Measurements from ENCODE around the gene FBXL16.

Gene FBXL16

GRCh38 chr16:660459-661183, 45.0 kb downstream of the FBXL16 start:
- Histone ChIP-seq H3K9ac (ENCODE audit: low read length) (no peak overlapping the region), H3K4me3 (ENCODE audit: low read length) (no peak overlapping the region), H3K4me1 (ENCODE audit: low read length) (peaks cover 3% of the 10 kb centered on the region; the same call in 1 of the 2 replicates), H3K79me2 (ENCODE audit: low read length) (no peaks in the 10 kb centered on the region), H3K36me3 (replicated peaks; ENCODE audit: low read depth, low read length) (peaks cover 4% of the 10 kb centered on the region), H4K20me1 (ENCODE audit: insufficient read depth, low read length) (no peaks in the 10 kb centered on the region), H3K4me2 (ENCODE audit: low read length) (0 out of 2 replicates have a peak overlapping the region, but pooled peaks have one; percentile 12), H3K27me3 (ENCODE audit: low read depth, low read length) (no peaks in the 10 kb centered on the region), H3K27ac (ENCODE audit: low read length) (no peak overlapping the region), H2AFZ (ENCODE audit: low read depth, low read length) (no peak overlapping the region), H3K9me3 (ENCODE audit: insufficient read depth, low read length) (no peaks in the 10 kb centered on the region)
- TF ChIP-seq CTCF (IDR thresholded peaks at IDR 0.05; ENCODE audit: low read depth, low read length) (peak; percentile 25), EZH2phosphoT487 (IDR thresholded peaks at IDR 0.05; ENCODE audit: low read depth) (no peak)

GRCh38 chr16:660132-660458, 45.5 kb downstream of the FBXL16 start:
- TF ChIP-seq EZH2phosphoT487 (IDR thresholded peaks at IDR 0.05; ENCODE audit: low read depth) (no peak), CTCF (IDR thresholded peaks at IDR 0.05; ENCODE audit: low read depth, low read length) (no peak)
- no peaks in the 10 kb centered on the region for H4K20me1 ChIP-seq (ENCODE audit: insufficient read depth, low read length)
- H3K79me2 ChIP-seq (ENCODE audit: low read length) = no peaks in the 10 kb centered on the region
- H2AFZ ChIP-seq (ENCODE audit: low read depth, low read length) = no peak overlapping the region
- no peaks in the 10 kb centered on the region for H3K27me3 ChIP-seq (ENCODE audit: low read depth, low read length)
- H3K4me2 ChIP-seq (ENCODE audit: low read length) = no peak overlapping the region
- H3K36me3 ChIP-seq (replicated peaks; ENCODE audit: low read depth, low read length) = peaks cover 4% of the 10 kb centered on the region
- no peak overlapping the region for H3K4me3 ChIP-seq (ENCODE audit: low read length)
- no peak overlapping the region for H3K9ac ChIP-seq (ENCODE audit: low read length)
- H3K9me3 ChIP-seq (ENCODE audit: insufficient read depth, low read length) = no peaks in the 10 kb centered on the region
- peaks cover 3% of the 10 kb centered on the region; the same call in 1 of the 2 replicates for H3K4me1 ChIP-seq (ENCODE audit: low read length)
- H3K27ac ChIP-seq (ENCODE audit: low read length) = no peak overlapping the region

GRCh38 chr16:659618-660017, 46.0 kb downstream of the FBXL16 start:
- Histone ChIP-seq H3K36me3 (replicated peaks; ENCODE audit: low read depth, low read length) (peaks cover 4% of the 10 kb centered on the region), H3K79me2 (ENCODE audit: low read length) (no peaks in the 10 kb centered on the region), H3K27ac (ENCODE audit: low read length) (no peak overlapping the region), H4K20me1 (ENCODE audit: insufficient read depth, low read length) (no peaks in the 10 kb centered on the region), H3K4me3 (ENCODE audit: low read length) (no peak overlapping the region), H3K9me3 (ENCODE audit: insufficient read depth, low read length) (no peaks in the 10 kb centered on the region), H3K27me3 (ENCODE audit: low read depth, low read length) (no peaks in the 10 kb centered on the region), H2AFZ (ENCODE audit: low read depth, low read length) (no peak overlapping the region), H3K4me1 (ENCODE audit: low read length) (peaks cover 3% of the 10 kb centered on the region; the same call in 1 of the 2 replicates), H3K9ac (ENCODE audit: low read length) (no peak overlapping the region), H3K4me2 (ENCODE audit: low read length) (no peak overlapping the region)
- TF ChIP-seq EZH2phosphoT487 (IDR thresholded peaks at IDR 0.05; ENCODE audit: low read depth) (no peak), CTCF (IDR thresholded peaks at IDR 0.05; ENCODE audit: low read depth, low read length) (no peak)

- Histone ChIP-seq H3K4me3 (ENCODE audit: low read length) (no peak overlapping the region), H3K27ac (ENCODE audit: low read length) (no peak overlapping the region), H3K36me3 (replicated peaks; ENCODE audit: low read depth, low read length) (peaks cover 4% of the 10 kb centered on the region), H3K79me2 (ENCODE audit: low read length) (no peaks in the 10 kb centered on the region), H3K9ac (ENCODE audit: low read length) (no peak overlapping the region), H2AFZ (ENCODE audit: low read depth, low read length) (no peak overlapping the region), H3K9me3 (ENCODE audit: insufficient read depth, low read length) (no peaks in the 10 kb centered on the region), H3K4me2 (ENCODE audit: low read length) (no peak overlapping the region), H3K4me1 (ENCODE audit: low read length) (peaks cover 3% of the 10 kb centered on the region; the same call in 1 of the 2 replicates), H4K20me1 (ENCODE audit: insufficient read depth, low read length) (no peaks in the 10 kb centered on the region), H3K27me3 (ENCODE audit: low read depth, low read length) (no peaks in the 10 kb centered on the region)
- TF ChIP-seq EZH2phosphoT487 (IDR thresholded peaks at IDR 0.05; ENCODE audit: low read depth) (no peak), CTCF (IDR thresholded peaks at IDR 0.05; ENCODE audit: low read depth, low read length) (peak; percentile 20)
These were observed 46.7 kb downstream of the FBXL16 start for GRCh38 chr16:658679-659571.
